Stimulated activated CD4-positive, alpha-beta T cell treated with anti-CD3 and anti-CD28 coated beads, TNF-alpha, amount 100 ng/mL, for 4 hours (primary cell): Measurements from ENCODE around the gene CD84.
"Not testable (repeated sequence)": the region's sequence is repeated elsewhere in the genome, so short reads cannot be mapped to it uniquely, and the experiment has no call there.

Experiments
- DNase-seq, 3 experiments: peaks; one replicate each; pipeline ENCODE4 v3.0.0-alpha.2; 2020; ENCODE audit warnings: low read depth in 3 of 3

CD84 gene

GRCh38 chr1:160569806-160570205, 9.5 kb downstream of the CD84 start:
- DNase-seq, result no peak

- DNase-seq, result peak in 2 of 3 experiments; percentile 54 to 61
Observed at GRCh38 chr1:160567858-160568682, 11.2 kb downstream of the CD84 start.

- no peak for DNase-seq
Observed at GRCh38 chr1:160567341-160567740, 12.0 kb downstream of the CD84 start.

- DNase-seq, result no peak
Observed at GRCh38 chr1:160565564-160565963, 13.7 kb downstream of the CD84 start.

- DNase-seq, result not testable (repeated sequence)
Observed at GRCh38 chr1:160563230-160563629, 16.1 kb downstream of the CD84 start.

- not testable (repeated sequence) for DNase-seq
Observed at GRCh38 chr1:160562745-160563144, 16.6 kb downstream of the CD84 start.

GRCh38 chr1:160560806-160561205, 18.5 kb downstream of the CD84 start:
- DNase-seq, result no peak

GRCh38 chr1:160560045-160560705, 19.1 kb downstream of the CD84 start:
- no peak for DNase-seq

- DNase-seq, result not testable (repeated sequence)
Observed at GRCh38 chr1:160559437-160559836, 19.9 kb downstream of the CD84 start.

GRCh38 chr1:160558660-160559380, 20.5 kb downstream of the CD84 start:
- DNase-seq, result no peak

- no peak for DNase-seq
Observed at GRCh38 chr1:160553778-160554177, 25.5 kb downstream of the CD84 start.

GRCh38 chr1:160552425-160552824, 26.9 kb downstream of the CD84 start:
- DNase-seq, result no peak

GRCh38 chr1:160550572-160551034, 28.7 kb downstream of the CD84 start:
- peak in 2 of 3 experiments; percentile 33 to 34 for DNase-seq

- no peak for DNase-seq
Observed at GRCh38 chr1:160549665-160550006, 29.7 kb downstream of the CD84 start.

GRCh38 chr1:160548960-160549664, 30.2 kb downstream of the CD84 start:
- no peak for DNase-seq

- DNase-seq, result no peak
Observed at GRCh38 chr1:160548183-160548582, 31.1 kb downstream of the CD84 start.

GRCh38 chr1:160547422-160547821, 31.9 kb downstream of the CD84 start:
- no peak for DNase-seq

GRCh38 chr1:160546942-160547341, 32.4 kb downstream of the CD84 start:
- DNase-seq, result no peak

- peak in 1 of 3 experiments; percentile 17 for DNase-seq
Observed at GRCh38 chr1:160544647-160545046, 34.6 kb downstream of the CD84 start.

GRCh38 chr1:160542303-160542945, 36.9 kb downstream of the CD84 start:
- DNase-seq, result no peak

GRCh38 chr1:160541622-160542302, 37.5 kb downstream of the CD84 start:
- no peak for DNase-seq
